Measurements from ENCODE around the gene GNAS.

GRCh38 chr20:58833921-58834320, 18.6 kb upstream of the GNAS start:
- no peak for TF ChIP-seq CTCF (IDR thresholded peaks at IDR 0.05 in 2 of 3, conservative IDR thresholded peaks at IDR 0.05 in 1 of 3; ENCODE audit: control insufficient read depth in 2 of 3, extremely low read depth in 1 of 3, insufficient read depth in 1 of 3, low read depth in 3 of 3, low read length in 3 of 3)
- no peak for TF ChIP-seq CUX1 (IDR thresholded peaks at IDR 0.05; ENCODE audit: insufficient replicate concordance, low read depth, low read length)
- no peak for TF ChIP-seq SP1 (IDR thresholded peaks at IDR 0.05; ENCODE audit: low read depth, low read length)
- TF ChIP-seq POLR2A (IDR thresholded peaks at IDR 0.05; ENCODE audit: low read depth, low read length): no peak
